SK-N-SH (cell line): ENCODE measurements around the gene BGN.

Source experiments
- CTCF ChIP-seq: fragments of 200-600 bp; sonication (generic); IDR thresholded peaks from 2 replicates; pipeline ENCODE4 v1.6.1; 2017; ENCODE audit warnings: antibody characterized with exemption, mild to moderate bottlenecking, moderate library complexity
- MAX ChIP-seq: IDR thresholded peaks from 2 replicates; pipeline ENCODE4 v1.4.0; 2012; ENCODE audit warnings: low read depth
- MEF2A ChIP-seq: IDR thresholded peaks from 2 replicates; pipeline ENCODE4 v1.4.0; 2012; ENCODE audit warnings: low read depth, borderline replicate concordance
- POLR2AphosphoS5 ChIP-seq: IDR thresholded peaks from 2 replicates; pipeline ENCODE4 v1.6.1; 2012; ENCODE audit warnings: low read depth, low read length
- RAD21 ChIP-seq: IDR thresholded peaks from 2 replicates; pipeline ENCODE4 v1.6.1; 2012; ENCODE audit warnings: mild to moderate bottlenecking, low read length
- RCOR1 ChIP-seq: fragments of 150-350 bp; IDR thresholded peaks from 2 replicates; pipeline ENCODE4 v1.6.1; 2017; ENCODE audit warnings: antibody characterized with exemption, low read length
- REST ChIP-seq: IDR thresholded peaks from 2 replicates; pipeline ENCODE4 v1.6.1; 2012; ENCODE audit warnings: mild to moderate bottlenecking, low read depth, low read length, moderate library complexity
- SIN3A ChIP-seq: IDR thresholded peaks from 2 replicates; pipeline ENCODE4 v1.6.1; 2012; ENCODE audit warnings: low read depth, mild to moderate bottlenecking, low read length, moderate library complexity, borderline replicate concordance
- SMC3 ChIP-seq: IDR thresholded peaks from 2 replicates; pipeline ENCODE4 v1.6.1; 2012; ENCODE audit warnings: low read depth, low read length, improper control_type of control experiment
- TAF1 ChIP-seq: IDR thresholded peaks from 2 replicates; pipeline ENCODE4 v1.6.1; 2012; ENCODE audit warnings: low read depth, mild to moderate bottlenecking, low read length, moderate library complexity, borderline replicate concordance
- YY1 ChIP-seq: IDR thresholded peaks from 2 replicates; pipeline ENCODE4 v1.4.0; 2012; ENCODE audit warnings: low read depth, mild to moderate bottlenecking

GRCh38 chrX:153474266-153474665 lies 20.5 kb upstream of the BGN start:
- no peak for TF ChIP-seq YY1
- TF ChIP-seq RCOR1 = no peak
- TF ChIP-seq CTCF = no peak
- no peak for TF ChIP-seq SIN3A
- TF ChIP-seq SMC3 = no peak
- no peak for TF ChIP-seq RAD21
- no peak for TF ChIP-seq MEF2A
- no peak for TF ChIP-seq REST
- TF ChIP-seq MAX = no peak
- TF ChIP-seq POLR2AphosphoS5 = no peak
- TF ChIP-seq TAF1 = no peak
